AG04450 (cell line): ENCODE results near the gene EME1. TPM values are rescaled to one million over a fixed set of nuclear protein-coding genes. Genes with fewer than 3 reads are reported as not detected.

ENCODE experiments used
- CTCF ChIA-PET: fragments of 300-600, 350-600 bp; formaldehyde crosslinking; extraction: SDS; loops from one replicate; lab custom pipeline; 2022; ENCODE audit warnings: antibody characterized with exemption, inconsistent platforms; lab: Charles Lee
- POLR2A ChIA-PET: fragments of 350-600 bp; formaldehyde crosslinking; extraction: SDS; loops from one replicate; lab custom pipeline; 2021; ENCODE audit warnings: antibody characterized with exemption, inconsistent platforms; lab: Yijun Ruan, JAX
- DNase-seq: peaks from one replicate; pipeline ENCODE4 v3.0.0-alpha.2; 2011; ENCODE audit warnings: low read depth, low spot score
- H3K27ac ChIP-seq: one replicate; pipeline ENCODE4 v1.5.1; 2012; ENCODE audit warnings: low read depth, low read length, control low read depth
- H3K27me3 ChIP-seq: one replicate; pipeline ENCODE4 v1.6.0; 2012; ENCODE audit warnings: low read length; ENCODE audit not compliant: control insufficient read depth, insufficient read depth
- H3K4me3 ChIP-seq: 2 replicates; pipeline ENCODE4 v1.5.1; 2011; ENCODE audit warnings: mild to moderate bottlenecking, low read depth, low read length, control low read depth
- H3K9me3 ChIP-seq: 2 replicates; pipeline ENCODE4 v1.5.1; 2012; ENCODE audit warnings: low read length; ENCODE audit not compliant: control insufficient read depth, insufficient read depth
- CTCF ChIP-seq: IDR thresholded peaks from 2 replicates; pipeline ENCODE4 v1.5.1; 2011; ENCODE audit warnings: low read depth, low read length, control low read depth, inconsistent platforms
- polyA plus RNA-seq: library from polyadenylated mRNA; depleted of rRNA; stranded (reverse); fragments of >200 nt; gene quantifications from 2 replicates; pipeline ENCODE4 v1.2.3, GENCODE V29; 2011

The EME1 gene
- polyA plus RNA-seq, 1 experiment: 2.5 TPM

GRCh38 chr17:50381260-50381815 lies 8.3 kb downstream of the EME1 start:
- Histone ChIP-seq H3K4me3 (no peak overlapping the region), H3K9me3 (no peaks in the 10 kb centered on the region), H3K27me3 (no peaks in the 10 kb centered on the region), H3K27ac (no peak overlapping the region)
- no peak for TF ChIP-seq CTCF
- ChIA-PET POLR2A (interaction anchor here (0.8 to 1.6 kb wide), 2 partner anchors 9 to 16 kb away, joined by 4 to 10 read pairs; partner anchors contain the start of gene LRRC59), CTCF (interaction anchor here (0.9 to 2.1 kb wide), 2 partner anchors 16 to 20 kb away, joined by 3 to 9 read pairs; partner anchors contain the start of gene LRRC59)
- no peak for DNase-seq

DNA sequence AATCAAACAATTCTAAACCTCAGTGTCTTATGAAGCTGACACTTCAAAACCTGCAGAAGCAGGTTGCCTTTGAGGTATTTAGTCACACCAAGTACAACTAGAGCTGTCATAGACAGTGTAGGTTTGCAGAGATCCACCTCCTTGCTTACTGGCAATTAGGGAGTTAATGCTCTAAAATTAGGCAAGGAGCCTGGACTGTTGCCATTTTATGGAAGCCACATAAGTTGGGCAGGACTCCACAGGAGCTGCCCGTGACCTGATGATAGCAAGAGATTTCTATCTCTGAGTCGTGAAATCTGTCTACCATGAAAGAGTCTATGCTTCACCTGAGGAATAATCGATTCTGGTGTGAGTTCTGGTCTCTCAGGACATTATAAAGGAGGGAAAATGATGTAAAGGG lies 8.9 kb downstream of the EME1 start:
- ChIA-PET CTCF (interaction anchor here (0.9 to 2.1 kb wide), 2 partner anchors 15 to 20 kb away, joined by 3 to 9 read pairs; partner anchors contain the start of gene LRRC59), POLR2A (interaction anchor here (0.8 to 1.6 kb wide), 2 partner anchors 8 to 16 kb away, joined by 4 to 10 read pairs; partner anchors contain the start of gene LRRC59)
- Histone ChIP-seq H3K4me3 (no peak overlapping the region), H3K9me3 (no peaks in the 10 kb centered on the region), H3K27me3 (no peaks in the 10 kb centered on the region), H3K27ac (no peak overlapping the region)
- TF ChIP-seq CTCF: no peak
- no peak for DNase-seq

- POLR2A ChIA-PET: no interaction called here
Observed at GRCh38 chr17:50382931-50383330, 9.9 kb downstream of the EME1 start.

GRCh38 chr17:50386510-50386909 lies 13.5 kb downstream of the EME1 start:
- no peak overlapping the region for H3K4me3 ChIP-seq
- no peak for DNase-seq
- TF ChIP-seq CTCF: no peak
- H3K27me3 ChIP-seq: no peaks in the 10 kb centered on the region
- no peak overlapping the region for H3K27ac ChIP-seq
- POLR2A ChIA-PET: interaction anchor here (2.0 kb wide), 1 partner anchor 10 kb away, joined by 9 read pairs; the partner anchor contains the start of gene LRRC59
- H3K9me3 ChIP-seq: no peaks in the 10 kb centered on the region
- CTCF ChIA-PET: interaction anchor here (2.3 kb wide), 1 partner anchor 11 kb away, joined by 13 read pairs; the partner anchor contains the start of gene LRRC59

More at GRCh38 chr17:50382931-50383330, 9.9 kb downstream of the EME1 start:
- CTCF ChIA-PET: interaction anchor here (2.1 kb wide), 1 partner anchor 21 kb away, joined by 9 read pairs; no protein-coding TSS in a partner anchor
- H3K4me3 ChIP-seq: no peak overlapping the region
- no peaks in the 10 kb centered on the region for H3K9me3 ChIP-seq
- H3K27ac ChIP-seq: no peak overlapping the region
- DNase-seq: no peak
- no peak for TF ChIP-seq CTCF
- no peaks in the 10 kb centered on the region for H3K27me3 ChIP-seq

DNA sequence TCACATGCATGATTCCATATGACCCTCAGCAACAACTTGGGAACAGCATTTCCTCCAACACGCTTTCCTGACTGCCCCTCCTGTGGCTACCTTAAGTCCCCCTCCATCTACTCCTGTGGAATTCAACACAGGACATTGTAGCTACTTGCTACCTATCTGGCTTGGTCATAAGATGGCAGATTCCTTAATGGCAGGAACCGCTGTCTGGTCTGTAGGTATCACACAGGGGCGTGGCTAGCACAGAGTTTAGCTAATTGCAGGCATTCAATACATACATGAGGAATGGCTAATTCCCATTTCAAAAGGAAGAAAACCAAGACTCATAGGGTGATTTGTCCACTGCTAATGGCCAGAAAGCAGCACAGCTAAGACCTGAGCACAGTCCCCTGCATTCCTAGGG lies 15.7 kb downstream of the EME1 start:
- H3K27ac ChIP-seq: no peak overlapping the region
- CTCF ChIA-PET: interaction anchor here (0.7 to 1.3 kb wide), 3 partner anchors 8 to 27 kb away, joined by 3 to 10 read pairs (median 5); partner anchors contain the start of gene LRRC59
- no peak for DNase-seq
- H3K27me3 ChIP-seq: no peaks in the 10 kb centered on the region
- H3K9me3 ChIP-seq: no peaks in the 10 kb centered on the region
- no peak for TF ChIP-seq CTCF
- H3K4me3 ChIP-seq: no peak overlapping the region
- POLR2A ChIA-PET: interaction anchor here (0.8 kb wide), 1 partner anchor 9 kb away, joined by 4 read pairs; no protein-coding TSS in a partner anchor
